Breast epithelium (tissue), 3 donors: Measurements from ENCODE around the gene DYSF.

Experiments used
- POLR2A ChIP-seq: fragments of 450-650 bp; IDR thresholded peaks from one replicate; pipeline ENCODE4 v1.6.1; 2016; ENCODE audit warnings: antibody characterized with exemption, mild to moderate bottlenecking, moderate library complexity
- TF ChIP-seq, protein P1 (sequence below), 3 donors: fragments of 450-650 bp; IDR thresholded peaks; one replicate each; pipeline ENCODE4 v1.5.1; 2016 to 2017; ENCODE audit warnings: antibody characterized with exemption in 3 of 3, mild to moderate bottlenecking in 3 of 3, moderate library complexity in 3 of 3

DNA sequence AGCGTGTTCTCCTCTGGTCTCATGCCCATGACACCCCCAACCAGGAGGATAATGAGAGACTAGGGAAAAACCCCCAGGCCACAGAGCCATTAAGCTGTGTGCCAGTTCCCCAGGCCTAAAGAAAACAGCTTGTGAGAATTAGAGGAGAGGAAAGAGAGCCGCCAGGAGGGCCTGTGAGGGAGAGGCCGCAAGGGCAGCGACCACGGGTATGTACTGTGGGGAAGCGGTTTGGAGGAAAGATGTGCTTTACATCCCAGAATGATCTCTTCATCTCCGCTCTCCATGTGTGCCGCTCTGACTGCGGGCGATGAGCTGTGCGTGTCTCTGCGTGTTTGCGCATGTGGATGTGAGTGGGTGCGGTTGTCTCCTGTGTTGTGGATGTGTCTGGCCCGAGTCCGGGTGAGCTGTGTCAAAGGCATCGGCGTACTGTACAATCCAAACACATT, 82.9 kb downstream of the DYSF start:
- TF ChIP-seq, protein P1, sequence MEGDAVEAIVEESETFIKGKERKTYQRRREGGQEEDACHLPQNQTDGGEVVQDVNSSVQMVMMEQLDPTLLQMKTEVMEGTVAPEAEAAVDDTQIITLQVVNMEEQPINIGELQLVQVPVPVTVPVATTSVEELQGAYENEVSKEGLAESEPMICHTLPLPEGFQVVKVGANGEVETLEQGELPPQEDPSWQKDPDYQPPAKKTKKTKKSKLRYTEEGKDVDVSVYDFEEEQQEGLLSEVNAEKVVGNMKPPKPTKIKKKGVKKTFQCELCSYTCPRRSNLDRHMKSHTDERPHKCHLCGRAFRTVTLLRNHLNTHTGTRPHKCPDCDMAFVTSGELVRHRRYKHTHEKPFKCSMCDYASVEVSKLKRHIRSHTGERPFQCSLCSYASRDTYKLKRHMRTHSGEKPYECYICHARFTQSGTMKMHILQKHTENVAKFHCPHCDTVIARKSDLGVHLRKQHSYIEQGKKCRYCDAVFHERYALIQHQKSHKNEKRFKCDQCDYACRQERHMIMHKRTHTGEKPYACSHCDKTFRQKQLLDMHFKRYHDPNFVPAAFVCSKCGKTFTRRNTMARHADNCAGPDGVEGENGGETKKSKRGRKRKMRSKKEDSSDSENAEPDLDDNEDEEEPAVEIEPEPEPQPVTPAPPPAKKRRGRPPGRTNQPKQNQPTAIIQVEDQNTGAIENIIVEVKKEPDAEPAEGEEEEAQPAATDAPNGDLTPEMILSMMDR (IDR thresholded peaks at IDR 0.05), result no peak
- TF ChIP-seq POLR2A, result no peak
